WI38 (cell line): ENCODE data around the gene KIF26A.

Experiments used
- H3K4me3 ChIP-seq: 2 replicates; pipeline ENCODE4 v1.5.1; 2011; ENCODE audit warnings: low read depth, mild to moderate bottlenecking, control low read depth, low read length
- CTCF ChIP-seq: IDR thresholded peaks from 2 replicates; pipeline ENCODE4 v1.5.1; 2012; ENCODE audit warnings: low read depth, mild to moderate bottlenecking, control low read depth, low read length

The KIF26A gene

GRCh38 chr14:104228716-104229533, 90.5 kb downstream of the KIF26A start:
- TF ChIP-seq CTCF, result no peak
- H3K4me3 ChIP-seq, result no peak overlapping the region

GRCh38 chr14:104229534-104230055, 91.2 kb downstream of the KIF26A start:
- H3K4me3 ChIP-seq, result no peak overlapping the region
- no peak for TF ChIP-seq CTCF

- TF ChIP-seq CTCF, result no peak
- H3K4me3 ChIP-seq, result no peak overlapping the region
These were observed 91.9 kb downstream of the KIF26A start for GRCh38 chr14:104230119-104230815.
